Erythroblast (primary cell): ENCODE measurements around the gene FAM221A.

Experiments used
- GATA1 ChIP-seq: IDR thresholded peaks from 2 replicates; pipeline ENCODE4 v1.6.1; 2011; ENCODE audit warnings: low read depth, mild to moderate bottlenecking, control low read depth, low read length, moderate library complexity
- POLR2A ChIP-seq: IDR thresholded peaks from 2 replicates; pipeline ENCODE4 v1.6.1; 2011; ENCODE audit warnings: mild to moderate bottlenecking, low read length

GRCh38 chr7:23658831-23659427, 21.1 kb upstream of the FAM221A start:
- TF ChIP-seq POLR2A (no peak), GATA1 (no peak)
